ENCODE results near the gene GNS. TPM values are rescaled to one million over a fixed set of nuclear protein-coding genes. Genes with fewer than 3 reads are reported as not detected.

GNS gene
- total and polyA plus RNA-seq, 4 donors = 27.8 to 78.6 (median 57.4) TPM

DNA sequence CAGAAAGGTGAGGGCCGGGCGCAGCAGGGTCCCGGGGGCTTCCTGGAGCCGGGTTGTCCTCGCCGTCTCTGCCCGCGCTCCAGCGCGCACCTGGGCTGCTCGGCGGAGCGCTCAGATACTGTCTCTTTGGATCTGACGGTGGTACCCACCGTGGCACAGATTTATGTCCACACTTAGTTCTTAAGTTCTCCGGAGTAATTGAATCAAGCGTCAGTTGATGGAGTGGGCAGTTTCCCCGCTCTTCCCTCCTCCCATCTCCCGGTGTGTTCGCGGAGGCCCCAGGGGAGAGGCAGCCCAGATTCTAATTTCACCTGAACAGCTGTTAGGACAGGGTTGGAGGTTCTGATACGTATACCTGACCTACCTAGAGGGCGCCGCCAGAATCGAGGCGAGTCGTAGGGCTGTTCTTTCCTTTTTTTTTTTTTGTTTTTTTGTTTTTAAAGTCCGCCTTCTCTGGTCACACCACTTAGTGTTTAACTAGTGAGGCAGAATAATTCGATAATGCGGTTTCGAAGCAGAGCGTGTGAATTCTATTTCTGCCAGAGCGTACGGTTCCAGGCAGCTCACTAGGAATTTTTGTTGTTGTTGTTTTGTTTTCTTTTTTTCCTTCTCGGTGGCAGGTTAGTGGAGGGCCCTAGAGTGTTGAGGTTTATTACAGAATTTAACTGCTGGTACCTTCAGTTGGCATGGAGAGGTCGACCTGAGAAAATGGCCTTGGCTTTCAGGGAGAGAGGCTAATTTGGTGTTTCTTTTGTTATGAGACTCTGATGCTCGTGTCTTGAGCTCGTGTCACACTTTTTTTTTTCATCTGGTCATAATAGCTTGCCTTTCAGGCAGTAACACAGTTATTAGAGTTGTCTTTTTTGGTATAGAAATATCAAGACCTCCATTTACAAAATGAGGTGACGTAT lies 22.3 kb upstream of the GNS start:
- peak overlapping the region; percentile 55 to 71 (median 63) for H3K4me3 ChIP-seq (ENCODE audit: low read depth in 1 of 3, low read length in 3 of 3)
- TF ChIP-seq JUND (IDR thresholded peaks at IDR 0.05) (no peak), ATF3 (IDR thresholded peaks at IDR 0.05) (no peak), RXRA (IDR thresholded peaks at IDR 0.05) (no peak), HNF4A (conservative IDR thresholded peaks at IDR 0.05) (no peak), FOXA2 (IDR thresholded peaks at IDR 0.05) (no peak), CTCF (IDR thresholded peaks at IDR 0.05; ENCODE audit: low read depth, low read length, missing input control) (no peak), EGR1 (IDR thresholded peaks at IDR 0.05; ENCODE audit: low read depth in 2 of 2) (no peak), HNF4G (IDR thresholded peaks at IDR 0.05) (no peak), YY1 (IDR thresholded peaks at IDR 0.05) (no peak), SP1 (IDR thresholded peaks at IDR 0.05) (no peak), NR2F2 (IDR thresholded peaks at IDR 0.05) (no peak), RAD21 (IDR thresholded peaks at IDR 0.05) (no peak), TAF1 (conservative IDR thresholded peaks at IDR 0.05) (no peak), ZBTB33 (IDR thresholded peaks at IDR 0.05) (no peak), FOXA1 (IDR thresholded peaks at IDR 0.05) (no peak), MAX (IDR thresholded peaks at IDR 0.05) (no peak), GABPA (IDR thresholded peaks at IDR 0.05 in 1 of 2, conservative IDR thresholded peaks at IDR 0.05 in 1 of 2) (no peak), REST (IDR thresholded peaks at IDR 0.05) (no peak)
- 10% methylated on average over 39 of the region's 39 CpGs for WGBS
- H3K9ac ChIP-seq (ENCODE audit: low read depth in 1 of 2, low read length in 2 of 2) = peak overlapping the region in 1 of 2 donors; percentile 71
- no peak overlapping the region for H3K27ac ChIP-seq (ENCODE audit: low read depth in 1 of 2, low read length in 2 of 2)
- DNase-seq (ENCODE audit: low spot score) = no peak
- H3K36me3 ChIP-seq (ENCODE audit: control insufficient read depth in 4 of 4, insufficient read depth in 3 of 4, low read depth in 1 of 4, low read length in 3 of 4) = peaks cover 0 to 2% (median 0%) of the 10 kb centered on the region in 4 donors
- peaks cover 6 to 12% (median 10%) of the 10 kb centered on the region in 4 donors for H3K4me1 ChIP-seq (ENCODE audit: control insufficient read depth in 4 of 4, insufficient read depth in 4 of 4, low read length in 3 of 4)
- H3K27me3 ChIP-seq (ENCODE audit: control insufficient read depth in 4 of 4, insufficient read depth in 4 of 4, low read length in 3 of 4) = no peaks in the 10 kb centered on the region
- H3K9me3 ChIP-seq (ENCODE audit: control insufficient read depth in 4 of 4, low read length in 3 of 4) = no peaks in the 10 kb centered on the region

All from liver (tissue), 9 donors.